HL-60 (cell line): ENCODE results near the gene TSPAN11.

ENCODE experiments used
- GABPA ChIP-seq: IDR thresholded peaks from 2 replicates; pipeline ENCODE4 v1.6.1; 2012; ENCODE audit warnings: low read depth
- POLR2AphosphoS5 ChIP-seq: IDR thresholded peaks from 2 replicates; pipeline ENCODE4 v1.6.1; 2012; ENCODE audit warnings: low read depth
- TF ChIP-seq, protein P1 (sequence below): IDR thresholded peaks from one replicate; pipeline ENCODE4 v1.5.1; 2011; ENCODE audit warnings: low read length, control low read depth, inconsistent platforms; ENCODE audit not compliant: insufficient read depth
- TF ChIP-seq, protein P2 (sequence below): IDR thresholded peaks from 2 replicates; pipeline ENCODE4 v1.6.1; 2012; ENCODE audit warnings: low read depth; ENCODE audit not compliant: insufficient replicate concordance

DNA sequence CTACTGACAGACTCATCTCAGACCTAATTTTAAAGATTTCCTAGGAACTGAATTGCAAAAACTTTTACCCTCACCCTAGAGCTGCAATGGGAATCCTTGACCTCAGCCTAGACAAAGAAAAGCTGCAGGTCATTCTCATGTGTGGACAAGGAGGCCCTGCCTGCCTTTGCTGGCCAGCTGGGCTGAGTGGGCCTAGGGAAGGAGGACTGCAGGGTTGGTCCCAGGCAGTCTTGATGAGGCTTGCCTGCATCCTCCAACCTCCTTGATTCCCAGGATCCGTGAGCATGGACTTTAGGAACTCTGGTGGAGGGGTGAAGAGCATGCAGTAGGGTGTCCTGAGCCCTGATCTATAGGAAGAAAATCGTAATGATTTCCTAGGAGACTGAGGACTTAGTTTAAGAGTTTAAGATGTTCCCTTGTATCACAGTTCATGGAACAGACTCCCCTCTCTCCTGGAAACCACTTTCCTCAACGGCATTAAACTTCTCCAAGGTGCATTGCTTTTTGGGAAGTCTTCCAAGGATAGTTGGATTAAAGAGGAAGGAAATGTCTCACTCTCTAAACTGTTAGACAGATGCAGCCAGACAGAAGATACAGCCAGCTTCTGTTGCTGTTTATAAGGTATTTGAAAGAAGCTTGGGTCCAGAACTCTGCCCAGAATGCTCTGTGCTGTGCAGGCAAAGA, 91.7 kb downstream of the TSPAN11 start:
- TF ChIP-seq, protein P1, sequence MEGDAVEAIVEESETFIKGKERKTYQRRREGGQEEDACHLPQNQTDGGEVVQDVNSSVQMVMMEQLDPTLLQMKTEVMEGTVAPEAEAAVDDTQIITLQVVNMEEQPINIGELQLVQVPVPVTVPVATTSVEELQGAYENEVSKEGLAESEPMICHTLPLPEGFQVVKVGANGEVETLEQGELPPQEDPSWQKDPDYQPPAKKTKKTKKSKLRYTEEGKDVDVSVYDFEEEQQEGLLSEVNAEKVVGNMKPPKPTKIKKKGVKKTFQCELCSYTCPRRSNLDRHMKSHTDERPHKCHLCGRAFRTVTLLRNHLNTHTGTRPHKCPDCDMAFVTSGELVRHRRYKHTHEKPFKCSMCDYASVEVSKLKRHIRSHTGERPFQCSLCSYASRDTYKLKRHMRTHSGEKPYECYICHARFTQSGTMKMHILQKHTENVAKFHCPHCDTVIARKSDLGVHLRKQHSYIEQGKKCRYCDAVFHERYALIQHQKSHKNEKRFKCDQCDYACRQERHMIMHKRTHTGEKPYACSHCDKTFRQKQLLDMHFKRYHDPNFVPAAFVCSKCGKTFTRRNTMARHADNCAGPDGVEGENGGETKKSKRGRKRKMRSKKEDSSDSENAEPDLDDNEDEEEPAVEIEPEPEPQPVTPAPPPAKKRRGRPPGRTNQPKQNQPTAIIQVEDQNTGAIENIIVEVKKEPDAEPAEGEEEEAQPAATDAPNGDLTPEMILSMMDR: no peak
- TF ChIP-seq POLR2AphosphoS5 (no peak), GABPA (no peak)
- TF ChIP-seq, protein P2, sequence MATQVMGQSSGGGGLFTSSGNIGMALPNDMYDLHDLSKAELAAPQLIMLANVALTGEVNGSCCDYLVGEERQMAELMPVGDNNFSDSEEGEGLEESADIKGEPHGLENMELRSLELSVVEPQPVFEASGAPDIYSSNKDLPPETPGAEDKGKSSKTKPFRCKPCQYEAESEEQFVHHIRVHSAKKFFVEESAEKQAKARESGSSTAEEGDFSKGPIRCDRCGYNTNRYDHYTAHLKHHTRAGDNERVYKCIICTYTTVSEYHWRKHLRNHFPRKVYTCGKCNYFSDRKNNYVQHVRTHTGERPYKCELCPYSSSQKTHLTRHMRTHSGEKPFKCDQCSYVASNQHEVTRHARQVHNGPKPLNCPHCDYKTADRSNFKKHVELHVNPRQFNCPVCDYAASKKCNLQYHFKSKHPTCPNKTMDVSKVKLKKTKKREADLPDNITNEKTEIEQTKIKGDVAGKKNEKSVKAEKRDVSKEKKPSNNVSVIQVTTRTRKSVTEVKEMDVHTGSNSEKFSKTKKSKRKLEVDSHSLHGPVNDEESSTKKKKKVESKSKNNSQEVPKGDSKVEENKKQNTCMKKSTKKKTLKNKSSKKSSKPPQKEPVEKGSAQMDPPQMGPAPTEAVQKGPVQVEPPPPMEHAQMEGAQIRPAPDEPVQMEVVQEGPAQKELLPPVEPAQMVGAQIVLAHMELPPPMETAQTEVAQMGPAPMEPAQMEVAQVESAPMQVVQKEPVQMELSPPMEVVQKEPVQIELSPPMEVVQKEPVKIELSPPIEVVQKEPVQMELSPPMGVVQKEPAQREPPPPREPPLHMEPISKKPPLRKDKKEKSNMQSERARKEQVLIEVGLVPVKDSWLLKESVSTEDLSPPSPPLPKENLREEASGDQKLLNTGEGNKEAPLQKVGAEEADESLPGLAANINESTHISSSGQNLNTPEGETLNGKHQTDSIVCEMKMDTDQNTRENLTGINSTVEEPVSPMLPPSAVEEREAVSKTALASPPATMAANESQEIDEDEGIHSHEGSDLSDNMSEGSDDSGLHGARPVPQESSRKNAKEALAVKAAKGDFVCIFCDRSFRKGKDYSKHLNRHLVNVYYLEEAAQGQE: no peak
